HEK293T (cell line): ENCODE measurements around the gene CTXN3.

Experiments
- ARNT ChIP-seq: fragments of 450-650 bp; IDR thresholded peaks from 2 replicates; pipeline ENCODE4 v1.6.1; 2017; ENCODE audit warnings: mild to moderate bottlenecking
- FOXA1 ChIP-seq: fragments of 450-650 bp; IDR thresholded peaks from 2 replicates; pipeline ENCODE4 v1.6.1; 2016; ENCODE audit warnings: mild to moderate bottlenecking
- FOXK2 ChIP-seq: fragments of 450-650 bp; IDR thresholded peaks from 2 replicates; pipeline ENCODE4 v1.6.1; 2016; ENCODE audit warnings: mild to moderate bottlenecking
- FOXM1 ChIP-seq: fragments of 450-650 bp; IDR thresholded peaks from 2 replicates; pipeline ENCODE4 v1.6.1; 2017; ENCODE audit warnings: mild to moderate bottlenecking, borderline replicate concordance
- HDGF ChIP-seq: fragments of 450-650 bp; IDR thresholded peaks from 2 replicates; pipeline ENCODE4 v1.6.1; 2017; ENCODE audit warnings: antibody characterized with exemption, borderline replicate concordance
- NFRKB ChIP-seq: fragments of 450-650 bp; IDR thresholded peaks from 2 replicates; pipeline ENCODE4 v1.6.1; 2016; ENCODE audit warnings: mild to moderate bottlenecking, moderate library complexity
- SP1 ChIP-seq: fragments of 450-650 bp; IDR thresholded peaks from 2 replicates; pipeline ENCODE4 v1.6.1; 2017
- TARDBP ChIP-seq: fragments of 450-650 bp; IDR thresholded peaks from 2 replicates; pipeline ENCODE4 v1.6.1; 2016
- TF ChIP-seq, protein P1 (sequence below): fragments of 450-650 bp; IDR thresholded peaks from 2 replicates; pipeline ENCODE4 v1.6.1; 2016

DNA sequence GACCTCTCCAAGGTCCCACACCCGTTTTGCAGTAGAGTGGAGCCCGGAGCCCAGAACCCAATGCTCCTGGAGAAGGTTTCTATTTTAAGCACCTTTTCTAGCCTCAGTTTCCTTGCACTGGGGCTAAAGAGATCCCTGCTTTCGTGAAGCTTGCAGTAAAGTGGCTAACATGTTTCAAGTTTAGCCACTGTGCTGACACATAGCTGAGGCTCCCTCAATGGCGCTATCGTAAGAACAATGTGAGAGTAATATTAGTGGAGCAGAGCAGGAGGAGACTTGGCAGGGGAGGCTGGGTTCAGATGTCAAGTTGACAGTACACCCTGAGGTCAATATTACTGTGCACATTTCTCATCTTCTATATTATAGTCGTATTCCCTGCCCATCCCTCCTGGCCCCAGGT lies 7.9 kb downstream of the CTXN3 start:
- TF ChIP-seq SP1 (no peak), NFRKB (no peak), HDGF (no peak), FOXM1 (no peak), TARDBP (no peak), FOXK2 (no peak), FOXA1 (no peak), ARNT (no peak)
- TF ChIP-seq, protein P1, sequence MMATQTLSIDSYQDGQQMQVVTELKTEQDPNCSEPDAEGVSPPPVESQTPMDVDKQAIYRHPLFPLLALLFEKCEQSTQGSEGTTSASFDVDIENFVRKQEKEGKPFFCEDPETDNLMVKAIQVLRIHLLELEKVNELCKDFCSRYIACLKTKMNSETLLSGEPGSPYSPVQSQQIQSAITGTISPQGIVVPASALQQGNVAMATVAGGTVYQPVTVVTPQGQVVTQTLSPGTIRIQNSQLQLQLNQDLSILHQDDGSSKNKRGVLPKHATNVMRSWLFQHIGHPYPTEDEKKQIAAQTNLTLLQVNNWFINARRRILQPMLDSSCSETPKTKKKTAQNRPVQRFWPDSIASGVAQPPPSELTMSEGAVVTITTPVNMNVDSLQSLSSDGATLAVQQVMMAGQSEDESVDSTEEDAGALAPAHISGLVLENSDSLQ = no peak
